Measurements from ENCODE around the gene RGL4.

RGL4 gene

DNA sequence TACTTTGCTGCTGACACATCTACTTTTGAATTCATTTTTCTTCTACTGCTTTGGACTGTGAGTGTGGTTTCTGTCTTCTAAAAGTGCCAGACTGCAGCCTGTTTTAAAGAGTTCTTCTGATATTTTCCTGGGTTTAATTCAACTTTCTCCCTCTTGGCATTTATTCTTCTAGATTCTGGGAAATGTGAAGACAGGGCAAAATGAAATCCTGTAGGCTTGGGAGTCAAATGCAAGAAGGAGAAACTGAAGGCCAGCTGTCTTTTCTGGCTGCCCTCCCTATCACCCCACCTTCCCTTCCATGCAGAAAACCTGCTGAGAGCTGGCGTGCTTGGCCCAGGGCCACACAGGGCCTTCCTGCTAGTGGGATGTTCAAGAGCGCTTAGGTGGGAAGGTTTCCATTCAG lies 52.5 kb downstream of the RGL4 start:
- DNase-seq (ENCODE audit: low spot score): no peak

DNA sequence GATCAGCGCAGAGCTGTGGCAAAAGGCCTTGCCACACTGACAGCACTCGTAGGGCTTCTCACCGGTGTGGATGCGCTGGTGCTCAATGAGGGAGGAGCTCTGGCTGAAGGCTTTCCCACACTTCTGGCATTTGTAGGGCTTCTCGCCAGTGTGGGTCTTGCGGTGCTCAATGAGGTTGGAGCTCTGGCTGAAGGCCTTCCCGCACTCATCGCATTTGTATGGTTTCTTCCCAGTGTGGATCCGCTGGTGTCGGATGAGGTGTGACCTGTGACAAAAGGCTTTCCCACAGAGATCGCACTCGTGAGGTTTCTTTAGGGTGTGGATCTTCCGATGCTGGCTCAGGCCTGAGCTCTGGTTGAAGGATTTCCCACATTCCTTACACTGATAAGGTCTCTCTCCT lies 53.2 kb downstream of the RGL4 start:
- no peak for DNase-seq (ENCODE audit: low spot score)

DNA sequence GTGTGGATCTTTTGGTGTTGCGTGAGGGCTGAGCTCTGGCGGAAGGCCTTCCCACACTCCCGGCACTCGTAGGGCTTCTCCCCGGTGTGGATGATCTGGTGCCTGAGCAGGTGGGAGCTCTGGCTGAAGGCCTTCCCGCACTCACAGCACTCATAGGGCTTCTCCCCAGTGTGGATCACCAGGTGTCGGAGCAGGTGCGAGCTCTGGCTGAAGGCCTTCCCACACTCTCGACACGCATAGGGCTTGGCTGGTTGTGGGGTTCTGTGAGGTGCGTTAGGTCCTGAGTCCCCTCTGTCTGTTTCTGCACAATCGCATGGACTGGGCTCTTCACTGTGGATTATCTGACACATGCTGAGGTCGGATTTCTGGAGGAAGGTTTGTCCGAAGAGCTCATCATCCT lies 53.7 kb downstream of the RGL4 start:
- DNase-seq (ENCODE audit: low spot score): no peak

DNA sequence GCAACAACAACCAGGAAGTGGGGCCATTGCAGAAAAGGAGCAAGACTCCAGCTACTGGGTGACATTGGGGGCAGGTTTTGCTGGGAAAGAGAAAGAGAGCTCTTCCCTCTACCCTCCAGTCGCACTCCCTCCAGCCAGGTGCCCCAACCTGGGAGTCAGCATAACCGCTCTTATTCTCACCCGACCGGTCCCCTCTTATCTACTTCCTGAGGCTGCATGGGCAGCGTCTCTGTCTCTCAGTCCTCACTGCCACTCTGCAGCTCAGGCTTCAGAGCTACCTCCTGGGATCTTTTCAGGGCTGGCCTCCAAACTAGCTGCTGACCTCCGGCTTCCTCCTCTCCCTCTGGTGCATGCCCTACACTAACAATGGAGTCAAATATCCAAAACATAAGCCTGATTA lies 55.0 kb downstream of the RGL4 start:
- DNase-seq (ENCODE audit: low spot score): no peak
